ENCODE results near the gene BLACAT1. TPM values are rescaled to one million over a fixed set of nuclear protein-coding genes. Genes with fewer than 3 reads are reported as not detected.

The BLACAT1 gene
- total and polyA plus RNA-seq, 2 of the 13 experiments (the other 11 are each of a cell fraction or from before 2014, with no cell fraction given) = 1.2 to 2.8 TPM

GRCh38 chr1:205450448-205450847 is 5.4 kb downstream of the BLACAT1 start (continued):
- no peak for TF ChIP-seq MAF1 (CRISPR knock-in tag; IDR thresholded peaks at IDR 0.05; ENCODE audit: borderline replicate concordance)

GRCh38 chr1:205449750-205450443 is 5.9 kb downstream of the BLACAT1 start:
- DNase-seq (ENCODE audit: low spot score) = peak; percentile 99
- POLR2A ChIA-PET = interaction anchor here (0.6 to 6.2 kb wide), 18 partner anchors 9 to 226 kb away, joined by 3 to 95 read pairs (median 4); partner anchors contain the start of gene ELK4
- Histone ChIP-seq H3K4me2 (ENCODE audit: low read depth, low read length) (peak overlapping the region; percentile 99), H3K4me1 (ENCODE audit: insufficient read depth, low read length) (peaks cover 70% of the 10 kb centered on the region), H3K36me3 (replicated peaks in 1 of 2; ENCODE audit: control insufficient read depth in 1 of 2, insufficient read depth in 2 of 2, low read length in 2 of 2) (no peaks in the 10 kb centered on the region; a peak in 1 of 5 replicates), H3K9ac (ENCODE audit: insufficient read depth, low read depth, low read length) (peak overlapping the region; percentile 85), H3K79me2 (ENCODE audit: insufficient read depth, low read length) (peaks cover 24% of the 10 kb centered on the region), H3K27me3 (ENCODE audit: control insufficient read depth in 1 of 2, insufficient read depth in 2 of 2, low read length in 2 of 2) (peaks cover 0 to 24% of the 10 kb centered on the region in 2 experiments; a peak in 2 of 5 replicates), H2AFZ (ENCODE audit: low read length) (no peak overlapping the region), H3K4me3 (replicated peaks in 1 of 3; ENCODE audit: insufficient read depth in 1 of 3, low read depth in 2 of 3, low read length in 3 of 3) (peak overlapping the region; percentile 68 to 81 (median 71)), H3K27ac (ENCODE audit: extremely low read length, insufficient read depth, low read length) (peak overlapping the region; percentile 89), H3K9me3 (ENCODE audit: low read length) (no peaks in the 10 kb centered on the region), H4K20me1 (ENCODE audit: insufficient read depth, low read length) (0 out of 2 replicates have a peak, but pooled peaks cover 3% of the 10 kb centered on the region)
- no TSS peak for BruUV-seq (replicated peaks)
- CTCF ChIA-PET (ENCODE audit: low intra/inter-chr PET ratio, low total read pairs) = interaction anchor here (1.7 kb wide), 1 partner anchor 11 kb away, joined by 4 read pairs; no protein-coding TSS in a partner anchor
- WGBS (ENCODE audit: low lambda C conversion rate) = 3% methylated on average over 9 of the region's 18 CpGs
- peak; percentile 94 for FAIRE-seq
- intact Hi-C loops (cut with micrococcal nuclease; ENCODE audit: unreplicated experiment) = loop anchor here (2.0 to 10.0 kb wide), 2 partner anchors 35 to 115 kb away; no protein-coding TSS in a partner anchor
- in situ Hi-C loops (cut with HindIII; ENCODE audit: extremely low pct_ligation_motif_present, low pct_unique_long_range_greater_than_20kb) = no loop called here
- ATAC-seq = peak; percentile 88
- TF ChIP-seq ZNF224 (CRISPR knock-in tag; IDR thresholded peaks at IDR 0.05) (no peak), THAP8 (CRISPR knock-in tag; IDR thresholded peaks at IDR 0.05; ENCODE audit: borderline replicate concordance) (no peak), GRHL1 (CRISPR knock-in tag; conservative IDR thresholded peaks at IDR 0.05) (no peak), RNF219 (CRISPR knock-in tag; IDR thresholded peaks at IDR 0.05) (no peak), ZNF687 (CRISPR knock-in tag; IDR thresholded peaks at IDR 0.05) (peak; percentile 53; the same call in 1 of the 2 replicates), TFDP1 (CRISPR knock-in tag; IDR thresholded peaks at IDR 0.05; ENCODE audit: borderline replicate concordance) (no peak), ZNF337 (CRISPR knock-in tag; IDR thresholded peaks at IDR 0.05; ENCODE audit: borderline replicate concordance, low read depth) (no peak), ZBTB42 (CRISPR knock-in tag; IDR thresholded peaks at IDR 0.05) (no peak)

Data from HepG2 (cell line).